Chondrocyte (in vitro differentiated cells): ENCODE data around the gene SH3BGRL2. TPM values are rescaled to one million over a fixed set of nuclear protein-coding genes. Genes with fewer than 3 reads are reported as not detected.

Experiments used
- DNase-seq: peaks from one replicate; pipeline ENCODE4 v3.0.0; 2021; ENCODE audit warnings: mixed read lengths, low spot score
- H3K27ac Mint-ChIP-seq: one replicate; pipeline ENCODE4 v1.8.0; 2021; ENCODE audit warnings: mild to moderate bottlenecking, moderate library complexity, mixed read lengths; ENCODE audit not compliant: unreplicated experiment
- H3K27me3 Mint-ChIP-seq: 2 replicates; pipeline ENCODE4 v1.8.0; 2021; ENCODE audit warnings: low read depth, mixed read lengths
- H3K36me3 Mint-ChIP-seq: 2 replicates; pipeline ENCODE4 v1.8.0; 2021; ENCODE audit warnings: low read depth, mixed read lengths
- H3K4me1 Mint-ChIP-seq: 2 replicates; pipeline ENCODE4 v1.8.0; 2021; ENCODE audit warnings: low read depth, mild to moderate bottlenecking, mixed read lengths
- H3K4me3 Mint-ChIP-seq: one replicate; pipeline ENCODE4 v1.8.0; 2021; ENCODE audit warnings: mild to moderate bottlenecking, moderate library complexity, mixed read lengths; ENCODE audit not compliant: unreplicated experiment
- H3K9me3 Mint-ChIP-seq: 2 replicates; pipeline ENCODE4 v1.8.0; 2021; ENCODE audit warnings: low read depth, mixed read lengths
- total RNA-seq: library from RNA; stranded (reverse); gene quantifications from 3 replicates; pipeline ENCODE4 v1.2.1, GENCODE V29; 2021
- TF ChIP-seq, protein P1 (sequence below): fragments of 200-600 bp; sonication (generic); IDR thresholded peaks from 2 replicates; pipeline ENCODE4 v1.5.0; 2021; ENCODE audit warnings: antibody characterized with exemption, mild to moderate bottlenecking, moderate library complexity

The SH3BGRL2 gene
- total RNA-seq, 1 donor from 2014 or later = 2.7 TPM

DNA sequence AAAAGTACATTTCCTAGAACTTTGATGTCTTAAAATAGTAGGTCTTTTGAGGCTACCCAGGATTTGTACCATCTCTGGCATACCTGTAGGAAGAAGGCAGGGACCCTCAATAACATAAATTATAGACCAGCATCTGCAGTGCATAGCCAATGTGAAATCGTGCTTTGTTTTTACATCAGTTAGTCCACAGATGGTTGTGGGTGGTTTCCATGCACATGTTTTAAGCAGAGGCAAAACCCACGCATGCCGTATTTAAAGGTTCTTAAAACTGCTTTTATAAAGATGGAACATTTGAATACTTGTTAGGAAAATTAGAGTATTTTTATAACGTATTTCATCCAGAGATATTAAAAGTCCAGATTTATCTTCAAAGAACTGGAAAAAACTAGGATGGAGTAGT, 66.3 kb downstream of the SH3BGRL2 start:
- no peaks in the 10 kb centered on the region for H3K4me1 Mint-ChIP-seq
- H3K36me3 Mint-ChIP-seq = no peaks in the 10 kb centered on the region
- no peak overlapping the region for H3K4me3 Mint-ChIP-seq
- DNase-seq = no peak
- no peaks in the 10 kb centered on the region for H3K9me3 Mint-ChIP-seq
- H3K27me3 Mint-ChIP-seq = no peaks in the 10 kb centered on the region
- no peak overlapping the region for H3K27ac Mint-ChIP-seq
- TF ChIP-seq, protein P1, sequence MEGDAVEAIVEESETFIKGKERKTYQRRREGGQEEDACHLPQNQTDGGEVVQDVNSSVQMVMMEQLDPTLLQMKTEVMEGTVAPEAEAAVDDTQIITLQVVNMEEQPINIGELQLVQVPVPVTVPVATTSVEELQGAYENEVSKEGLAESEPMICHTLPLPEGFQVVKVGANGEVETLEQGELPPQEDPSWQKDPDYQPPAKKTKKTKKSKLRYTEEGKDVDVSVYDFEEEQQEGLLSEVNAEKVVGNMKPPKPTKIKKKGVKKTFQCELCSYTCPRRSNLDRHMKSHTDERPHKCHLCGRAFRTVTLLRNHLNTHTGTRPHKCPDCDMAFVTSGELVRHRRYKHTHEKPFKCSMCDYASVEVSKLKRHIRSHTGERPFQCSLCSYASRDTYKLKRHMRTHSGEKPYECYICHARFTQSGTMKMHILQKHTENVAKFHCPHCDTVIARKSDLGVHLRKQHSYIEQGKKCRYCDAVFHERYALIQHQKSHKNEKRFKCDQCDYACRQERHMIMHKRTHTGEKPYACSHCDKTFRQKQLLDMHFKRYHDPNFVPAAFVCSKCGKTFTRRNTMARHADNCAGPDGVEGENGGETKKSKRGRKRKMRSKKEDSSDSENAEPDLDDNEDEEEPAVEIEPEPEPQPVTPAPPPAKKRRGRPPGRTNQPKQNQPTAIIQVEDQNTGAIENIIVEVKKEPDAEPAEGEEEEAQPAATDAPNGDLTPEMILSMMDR = no peak

DNA sequence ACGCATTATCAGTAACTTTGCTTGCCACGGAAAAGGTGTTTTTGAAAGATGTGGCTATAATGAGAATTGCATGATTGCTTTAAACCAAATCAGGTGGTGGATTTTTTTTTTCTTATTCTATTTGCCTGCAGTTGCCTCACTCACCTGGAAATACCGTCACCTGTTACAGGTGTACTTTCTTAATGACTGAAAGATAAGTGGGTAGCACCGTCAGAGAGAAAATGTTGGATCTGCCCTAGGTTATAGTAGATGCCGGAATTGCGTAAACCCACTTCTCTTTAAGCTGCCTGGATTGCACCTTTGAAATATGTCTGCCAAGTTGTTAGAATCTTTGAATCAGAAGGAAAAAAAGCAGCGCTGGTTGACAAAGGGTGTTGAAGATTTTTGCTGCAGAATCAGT, 68.5 kb downstream of the SH3BGRL2 start:
- Mint-ChIP-seq H3K27ac (no peak overlapping the region), H3K36me3 (no peaks in the 10 kb centered on the region), H3K27me3 (no peaks in the 10 kb centered on the region), H3K4me1 (no peaks in the 10 kb centered on the region), H3K9me3 (no peaks in the 10 kb centered on the region), H3K4me3 (no peak overlapping the region)
- TF ChIP-seq, protein P1 = no peak
- no peak for DNase-seq

DNA sequence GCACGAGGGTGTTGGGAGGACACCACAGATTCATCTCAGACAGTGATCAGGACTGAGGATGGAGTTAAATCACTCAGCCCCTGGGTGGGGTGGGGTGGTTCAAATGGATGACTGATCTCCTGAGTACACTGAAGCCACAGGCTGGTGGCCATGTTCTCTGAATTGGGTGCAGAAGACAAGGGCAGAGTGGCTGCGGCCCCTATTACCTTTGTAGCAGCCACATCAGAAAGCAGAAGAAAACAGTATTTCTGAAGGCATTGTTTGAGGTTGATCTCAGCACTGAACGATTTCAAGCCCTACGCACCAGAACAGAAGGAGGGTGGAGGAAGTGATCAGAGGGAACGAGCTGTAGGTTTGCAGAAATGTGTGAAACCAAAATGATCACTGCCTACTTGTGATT, 71.6 kb downstream of the SH3BGRL2 start:
- Mint-ChIP-seq H3K4me3 (no peak overlapping the region), H3K36me3 (no peaks in the 10 kb centered on the region), H3K9me3 (no peaks in the 10 kb centered on the region), H3K27ac (no peak overlapping the region), H3K4me1 (peaks cover 5% of the 10 kb centered on the region), H3K27me3 (no peaks in the 10 kb centered on the region)
- TF ChIP-seq, protein P1 = no peak
- no peak for DNase-seq

DNA sequence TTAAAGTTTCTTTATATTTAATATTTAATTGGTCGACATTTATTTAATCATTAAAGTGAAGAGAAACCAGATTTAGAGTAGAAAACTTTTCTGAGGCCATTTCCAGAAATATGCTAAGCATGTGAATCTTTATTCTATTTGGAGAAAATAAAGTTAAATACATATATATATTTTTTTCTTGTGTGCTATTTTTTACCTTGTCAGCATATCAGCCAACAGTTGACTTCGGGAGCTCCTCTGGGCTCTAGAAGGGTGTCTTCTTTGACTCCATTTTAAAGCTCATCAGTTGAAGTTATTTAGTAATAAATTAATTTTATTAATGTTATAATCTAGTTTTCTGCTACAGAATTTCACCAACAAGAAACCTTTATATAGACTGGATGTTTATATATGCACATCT, 73.1 kb downstream of the SH3BGRL2 start:
- Mint-ChIP-seq H3K4me3 (no peak overlapping the region), H3K36me3 (no peaks in the 10 kb centered on the region), H3K27ac (no peak overlapping the region), H3K27me3 (no peaks in the 10 kb centered on the region), H3K9me3 (no peaks in the 10 kb centered on the region), H3K4me1 (peaks cover 5% of the 10 kb centered on the region)
- TF ChIP-seq, protein P1 = no peak
- DNase-seq = no peak

DNA sequence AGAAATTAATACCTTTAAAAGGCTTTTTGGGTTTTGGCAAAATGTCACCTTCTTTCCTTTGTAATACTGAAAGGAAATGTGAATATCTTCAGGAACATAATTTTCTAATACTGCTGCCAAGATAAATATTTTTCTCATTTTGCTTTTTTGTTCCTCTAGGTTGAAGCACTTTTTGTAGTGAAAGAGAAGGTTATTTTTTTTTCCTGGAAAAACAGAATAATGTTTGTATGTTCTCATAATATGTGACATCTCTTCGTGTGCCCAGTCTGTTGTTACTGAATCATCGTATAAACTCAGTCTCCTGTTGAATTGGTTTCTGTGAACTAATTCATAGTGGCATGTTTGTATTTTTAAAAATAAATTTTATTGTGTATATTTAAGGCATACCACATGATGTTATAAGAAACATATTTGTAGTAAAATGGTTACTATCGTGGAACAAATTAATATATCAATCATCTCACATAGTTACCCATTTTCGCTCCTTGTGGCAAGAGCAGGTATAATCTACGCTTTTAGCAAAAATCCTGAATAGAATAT, 74.4 kb downstream of the SH3BGRL2 start:
- H3K4me3 Mint-ChIP-seq = no peak overlapping the region
- DNase-seq = no peak
- H3K27me3 Mint-ChIP-seq = no peaks in the 10 kb centered on the region
- H3K9me3 Mint-ChIP-seq = no peaks in the 10 kb centered on the region
- H3K27ac Mint-ChIP-seq = no peak overlapping the region
- H3K36me3 Mint-ChIP-seq = no peaks in the 10 kb centered on the region
- peaks cover 5% of the 10 kb centered on the region for H3K4me1 Mint-ChIP-seq
- TF ChIP-seq, protein P1 = peak; percentile 35
